Measurements from ENCODE around the gene EN2. TPM values are rescaled to one million over a fixed set of nuclear protein-coding genes. Genes with fewer than 3 reads are reported as not detected.

EN2 gene
- total RNA-seq, 2 experiments from 2014 or later, result not detected

GRCh38 chr7:155414547-155415492 lies 43.1 kb upstream of the EN2 start:
- intact Hi-C loops (cut with DNase I, micrococcal nuclease), result no loop called here
- Histone ChIP-seq H3K27ac (ENCODE audit: low read depth in 1 of 2, low read length in 2 of 2) (no peak overlapping the region), H3K9me3 (ENCODE audit: control insufficient read depth in 1 of 2, insufficient read depth in 1 of 2, low read length in 2 of 2) (peaks cover 0 to 9% of the 10 kb centered on the region in 2 experiments), H3K4me1 (ENCODE audit: insufficient read depth, low read length) (peaks cover 2% of the 10 kb centered on the region), H3K27me3 (ENCODE audit: control insufficient read depth in 1 of 2, insufficient read depth in 2 of 2, low read length in 2 of 2) (peaks cover 0 to 2% of the 10 kb centered on the region in 2 experiments), H3K36me3 (ENCODE audit: insufficient read depth, low read length) (no peaks in the 10 kb centered on the region), H3K4me3 (ENCODE audit: low read length) (no peak overlapping the region)
- ChIA-PET POLR2A (no interaction called here), CTCF (no interaction called here)
- H3K36me3 Mint-ChIP-seq (ENCODE audit: low read depth), result no peaks in the 10 kb centered on the region
- no peak for TF ChIP-seq CTCF (IDR thresholded peaks at IDR 0.05)
- ATAC-seq (ENCODE audit: poor library complexity), result no peak
- no peak for DNase-seq
- peaks cover 23% of the 10 kb centered on the region for H3K27me3 Mint-ChIP-seq
- no peak overlapping the region for H3K27ac Mint-ChIP-seq
- H3K4me3 Mint-ChIP-seq, result no peak overlapping the region
- H3K9me3 Mint-ChIP-seq, result no peaks in the 10 kb centered on the region
- H3K4me1 Mint-ChIP-seq (ENCODE audit: low read depth), result no peaks in the 10 kb centered on the region

DNA sequence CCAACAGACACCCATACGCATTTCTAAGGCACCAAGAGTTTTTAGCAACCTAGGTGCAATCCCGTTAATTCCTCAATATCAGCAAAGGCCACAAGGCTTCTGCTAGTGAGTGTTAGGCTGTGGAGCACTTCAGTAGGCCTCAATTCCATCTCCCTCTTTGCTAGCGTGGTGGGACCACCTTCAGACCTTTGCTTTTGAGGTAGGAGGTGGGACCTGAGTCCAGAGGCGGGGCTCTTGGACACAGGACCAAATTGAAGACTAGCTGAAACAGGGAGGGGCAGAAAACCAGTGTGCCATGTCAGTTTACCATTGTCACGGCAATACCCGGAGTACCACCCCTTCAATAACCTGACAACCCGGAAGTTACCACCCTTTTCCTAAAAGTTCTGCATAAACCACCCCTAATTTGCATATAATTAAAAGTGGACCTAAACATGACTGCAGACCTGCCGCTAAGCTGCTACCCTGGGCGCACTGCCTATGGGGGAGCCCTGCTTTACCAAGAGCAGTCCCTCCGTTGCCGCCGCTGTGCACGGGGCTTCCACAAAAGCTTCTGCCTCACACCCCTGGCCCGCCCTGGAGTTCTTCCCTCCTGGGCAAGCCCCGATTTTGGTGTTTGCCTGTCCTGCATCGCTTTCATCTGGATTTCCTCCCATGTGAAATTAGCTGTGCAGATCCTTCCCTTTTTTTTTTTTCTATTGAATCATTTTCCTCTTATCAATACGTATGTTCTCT lies 41.1 kb upstream of the EN2 start:
- Mint-ChIP-seq H3K9me3 (no peaks in the 10 kb centered on the region), H3K36me3 (ENCODE audit: low read depth) (no peaks in the 10 kb centered on the region), H3K27ac (no peak overlapping the region), H3K4me3 (no peak overlapping the region), H3K27me3 (peaks cover 25% of the 10 kb centered on the region), H3K4me1 (ENCODE audit: low read depth) (no peaks in the 10 kb centered on the region)
- Histone ChIP-seq H3K4me3 (ENCODE audit: low read length) (no peak overlapping the region), H3K4me1 (ENCODE audit: insufficient read depth, low read length) (no peaks in the 10 kb centered on the region), H3K36me3 (ENCODE audit: insufficient read depth, low read length) (no peaks in the 10 kb centered on the region), H3K27me3 (ENCODE audit: control insufficient read depth in 1 of 2, insufficient read depth in 2 of 2, low read length in 2 of 2) (peaks cover 0 to 2% of the 10 kb centered on the region in 2 experiments), H3K27ac (ENCODE audit: low read depth in 1 of 2, low read length in 2 of 2) (no peak overlapping the region), H3K9me3 (ENCODE audit: control insufficient read depth in 1 of 2, insufficient read depth in 1 of 2, low read length in 2 of 2) (peaks cover 0 to 9% of the 10 kb centered on the region in 2 experiments)
- ATAC-seq (ENCODE audit: poor library complexity) (no peak), DNase-seq (no peak)
- ChIA-PET CTCF (no interaction called here), POLR2A (no interaction called here)
- TF ChIP-seq CTCF (IDR thresholded peaks at IDR 0.05), result no peak
- intact Hi-C loops (cut with DNase I, micrococcal nuclease), result no loop called here

- CTCF ChIA-PET, result no interaction called here
- Mint-ChIP-seq H3K27me3 (peaks cover 18% of the 10 kb centered on the region), H3K4me3 (no peak overlapping the region), H3K4me1 (ENCODE audit: low read depth) (no peaks in the 10 kb centered on the region), H3K27ac (no peak overlapping the region), H3K36me3 (ENCODE audit: low read depth) (no peaks in the 10 kb centered on the region), H3K9me3 (no peaks in the 10 kb centered on the region)
- Histone ChIP-seq H3K36me3 (ENCODE audit: insufficient read depth, low read length) (no peaks in the 10 kb centered on the region), H3K9me3 (ENCODE audit: control insufficient read depth in 1 of 2, insufficient read depth in 1 of 2, low read length in 2 of 2) (peaks cover 0 to 6% of the 10 kb centered on the region in 2 experiments), H3K4me1 (ENCODE audit: insufficient read depth, low read length) (no peaks in the 10 kb centered on the region), H3K4me3 (ENCODE audit: low read length) (no peak overlapping the region), H3K27me3 (ENCODE audit: control insufficient read depth in 1 of 2, insufficient read depth in 2 of 2, low read length in 2 of 2) (peaks cover 0 to 2% of the 10 kb centered on the region in 2 experiments), H3K27ac (ENCODE audit: low read depth in 1 of 2, low read length in 2 of 2) (no peak overlapping the region)
- intact Hi-C loops (cut with DNase I, micrococcal nuclease), result no loop called here
- no peak for DNase-seq
- POLR2A ChIA-PET, result no interaction called here
- no peak for ATAC-seq (ENCODE audit: poor library complexity)
- TF ChIP-seq CTCF (IDR thresholded peaks at IDR 0.05), result no peak
These were observed 39.6 kb upstream of the EN2 start for GRCh38 chr7:155418304-155418703.

Measured in CD4-positive, alpha-beta T cell (primary cell).